Endothelial cell of umbilical vein (primary cell): ENCODE results near the gene SMNDC1. TPM values are rescaled to one million over a fixed set of nuclear protein-coding genes. Genes with fewer than 3 reads are reported as not detected.

ENCODE experiments used
- BruUV-seq: library from RNA; stranded (reverse); fragments of 400-500 nt; replicated peaks from 2 replicates; lab custom pipeline; 2021; lab: Mats Ljungman, UMichigan
- CTCF ChIA-PET: fragments of 300-600, 350-600 bp; sonication (Branson Sonifier 250); formaldehyde crosslinking; loops from one replicate; lab custom pipeline; 2021; ENCODE audit warnings: antibody characterized with exemption, inconsistent platforms; lab: Charles Lee
- POLR2A ChIA-PET: fragments of 300-600, 350-600 bp; sonication (Branson Sonifier 250); formaldehyde crosslinking; loops from one replicate; lab custom pipeline; 2021; ENCODE audit warnings: antibody characterized with exemption, inconsistent platforms; lab: Charles Lee
- DNase-seq: peaks from one replicate; pipeline ENCODE4 v3.0.0-alpha.2; 2011; ENCODE audit warnings: low read depth, low spot score
- FAIRE-seq: peaks from 2 replicates; lab custom pipeline; 2011; peaks lifted over from hg19 to GRCh38; lab: Jason Lieb, UNC
- H2AFZ ChIP-seq: 2 replicates; pipeline ENCODE4 v1.6.0; 2012; ENCODE audit warnings: low read depth, low read length, control low read depth, inconsistent platforms
- H3K27ac ChIP-seq: 2 replicates; pipeline ENCODE4 v1.5.1; 2011; ENCODE audit warnings: low read depth, mild to moderate bottlenecking, control low read depth, low read length, moderate library complexity; ENCODE audit not compliant: insufficient read depth
- H3K27me3 ChIP-seq, 2 experiments: 2 replicates each; pipeline versions ENCODE4 v1.6.0 to v1.6.1; 2011; ENCODE audit warnings: low read length in 2 of 2, mixed read lengths in 1 of 2; ENCODE audit not compliant: control insufficient read depth in 2 of 2, insufficient read depth in 2 of 2
- H3K36me3 ChIP-seq, 2 experiments: 2 replicates in 1 of 2; 3 replicates in 1 of 2; pipeline ENCODE4 v1.5.1; 2011; ENCODE audit warnings: low read length in 2 of 2, mild to moderate bottlenecking in 1 of 2, moderate library complexity in 1 of 2; ENCODE audit not compliant: control insufficient read depth in 2 of 2, insufficient read depth in 2 of 2; ENCODE audit errors: extremely low read depth in 1 of 2
- H3K4me1 ChIP-seq: 3 replicates; pipeline ENCODE4 v1.5.1; 2011; ENCODE audit warnings: mild to moderate bottlenecking, low read length; ENCODE audit not compliant: control insufficient read depth, insufficient read depth; ENCODE audit errors: extremely low read depth
- H3K4me2 ChIP-seq: 2 replicates; pipeline ENCODE4 v1.6.1; 2011; ENCODE audit warnings: low read length, control low read depth, mixed read lengths; ENCODE audit not compliant: insufficient read depth
- H3K4me3 ChIP-seq, 3 experiments: fragments of 200-600 bp in 1 of 3; sonication (generic), shearing (Covaris generic) in 1 of 3; replicated peaks in 1 of 3; 2 replicates each; pipeline ENCODE4 v1.5.1; 2011 to 2016; ENCODE audit warnings: control low read depth in 3 of 3, low read length in 3 of 3, mild to moderate bottlenecking in 2 of 3, inconsistent platforms in 1 of 3, low read depth in 1 of 3, moderate library complexity in 1 of 3; ENCODE audit not compliant: insufficient read depth in 1 of 3
- H3K79me2 ChIP-seq: 2 replicates; pipeline ENCODE4 v1.6.0; 2012; ENCODE audit warnings: low read length, inconsistent platforms; ENCODE audit not compliant: control insufficient read depth, insufficient read depth
- H3K9ac ChIP-seq: replicated peaks from 2 replicates; pipeline ENCODE3; 2011; ENCODE audit warnings: low read length, control low read depth; ENCODE audit not compliant: insufficient read depth; ENCODE audit errors: extremely low read depth
- H3K9me1 ChIP-seq: replicated peaks from 3 replicates; pipeline ENCODE4 v1.6.0; 2011; ENCODE audit warnings: mild to moderate bottlenecking, low read length; ENCODE audit not compliant: control insufficient read depth, insufficient read depth; ENCODE audit errors: extremely low read depth
- H3K9me3 ChIP-seq: replicated peaks from 2 replicates; pipeline ENCODE4 v1.5.1; 2012; ENCODE audit warnings: low read length, inconsistent platforms; ENCODE audit not compliant: control insufficient read depth, insufficient read depth
- H4K20me1 ChIP-seq: replicated peaks from 2 replicates; pipeline ENCODE3; 2011; ENCODE audit warnings: mild to moderate bottlenecking, low read length; ENCODE audit not compliant: control insufficient read depth, insufficient read depth; ENCODE audit errors: extremely low read depth
- CTCF ChIP-seq, 2 donors: IDR thresholded peaks; 1 replicate in 1 of 2; 2 replicates in 1 of 2; pipeline ENCODE4 v1.5.1; 2011; ENCODE audit warnings: low read length in 2 of 2, mild to moderate bottlenecking in 2 of 2, moderate library complexity in 2 of 2, control low read depth in 1 of 2, inconsistent platforms in 1 of 2, low read depth in 1 of 2; ENCODE audit not compliant: insufficient read depth in 1 of 2; ENCODE audit errors: extremely low read depth in 1 of 2
- EZH2 ChIP-seq: IDR thresholded peaks from 2 replicates; pipeline ENCODE4 v1.6.1; 2012; ENCODE audit warnings: borderline replicate concordance, low read depth, mild to moderate bottlenecking, moderate library complexity, low read length, inconsistent platforms; ENCODE audit not compliant: severe bottlenecking
- FOS ChIP-seq: IDR thresholded peaks from 2 replicates; pipeline ENCODE4 v1.6.1; 2011; ENCODE audit warnings: mild to moderate bottlenecking, low read length, moderate library complexity, borderline replicate concordance; ENCODE audit not compliant: insufficient read depth
- GATA2 ChIP-seq: IDR thresholded peaks from 2 replicates; pipeline ENCODE4 v1.7.0; 2011; ENCODE audit warnings: low read depth, mild to moderate bottlenecking, moderate library complexity, mixed read lengths, low read length; ENCODE audit not compliant: insufficient read length, insufficient read depth
- JUN ChIP-seq: IDR thresholded peaks from 2 replicates; pipeline ENCODE4 v1.6.1; 2011; ENCODE audit warnings: borderline replicate concordance, low read depth; ENCODE audit not compliant: insufficient read length, insufficient read depth
- MAX ChIP-seq: IDR thresholded peaks from 2 replicates; pipeline ENCODE4 v1.6.1; 2011; ENCODE audit not compliant: insufficient read depth, insufficient read length
- MYC ChIP-seq: IDR thresholded peaks from one replicate; pipeline ENCODE4 v1.6.1; 2011; ENCODE audit warnings: mild to moderate bottlenecking, low read depth, low read length
- POLR2A ChIP-seq: IDR thresholded peaks from 2 replicates; pipeline ENCODE4 v1.6.1; 2012; ENCODE audit warnings: low read depth, mild to moderate bottlenecking, control low read depth, low read length
- POLR2AphosphoS5 ChIP-seq: IDR thresholded peaks from 2 replicates; pipeline ENCODE4 v1.6.1; 2012; ENCODE audit warnings: low read depth, mild to moderate bottlenecking, control low read depth, low read length, moderate library complexity; ENCODE audit not compliant: insufficient read depth
- dilution Hi-C: fragments of 300-500 bp; cut with MboI; formaldehyde crosslinking; loops from one replicate; pipeline ENCODE4 v1.15.0; 2019; ENCODE audit warnings: low sequenced_read_pairs; ENCODE audit not compliant: extremely low pct_ligation_motif_present
- intact Hi-C: fragments of 100-400 bp; cut with micrococcal nuclease; formaldehyde crosslinking; loops from one replicate; pipeline ENCODE4 v1.10.0; 2022
- polyA plus RNA-seq, 4 experiments: library from polyadenylated mRNA; depleted of rRNA in 3 of 4; stranded (reverse) in 3 of 4; unstranded in 1 of 4; fragments of >200 nt; gene quantifications; 2 replicates each; pipeline versions ENCODE4 v1.2.1 to v1.2.3, GENCODE V29; 2011 to 2012; ENCODE audit warnings: missing spikeins in 1 of 4
- total RNA-seq: library from RNA; stranded (reverse); gene quantifications from 2 replicates; pipeline ENCODE4 v1.2.3, GENCODE V29; 2021

Gene SMNDC1
- total and polyA plus RNA-seq, 2 donors (not counting 3 experiments of a cell fraction or from before 2014, with no cell fraction given) = 7.1 to 39.3 TPM

- no peaks in the 10 kb centered on the region for H3K79me2 ChIP-seq
- CTCF ChIA-PET = no interaction called here
- H3K9me1 ChIP-seq = no peaks in the 10 kb centered on the region
- POLR2A ChIA-PET = no interaction called here
- no TSS peak for BruUV-seq
- no peak overlapping the region for H2AFZ ChIP-seq
- H3K27ac ChIP-seq = no peak overlapping the region
- no peak overlapping the region for H3K4me2 ChIP-seq
- peaks cover 0 to 2% of the 10 kb centered on the region in 2 experiments for H3K27me3 ChIP-seq
- FAIRE-seq = no peak
- dilution Hi-C loops = loop anchor here (25.0 kb wide), 2 partner anchors 140 to 390 kb away; no protein-coding TSS in a partner anchor
- TF ChIP-seq POLR2A = no peak
- no peak for TF ChIP-seq CTCF (IDR thresholded peaks at IDR 0.05; ENCODE audit: extremely low read depth in 1 of 2, insufficient read depth in 1 of 2, low read depth in 1 of 2, low read length in 2 of 2)
- TF ChIP-seq MAX = no peak
- no peak for TF ChIP-seq POLR2AphosphoS5
- no peak for TF ChIP-seq FOS
- no peak for TF ChIP-seq JUN
- no peak for TF ChIP-seq MYC
- no peak for TF ChIP-seq GATA2
- TF ChIP-seq EZH2 = no peak
- H3K4me1 ChIP-seq = peaks cover 5% of the 10 kb centered on the region
- H3K36me3 ChIP-seq = no peaks in the 10 kb centered on the region
- no peaks in the 10 kb centered on the region for H4K20me1 ChIP-seq
- DNase-seq = no peak
- H3K9ac ChIP-seq = no peak overlapping the region
- H3K4me3 ChIP-seq = no peak overlapping the region
- intact Hi-C loops = no loop called here
- H3K9me3 ChIP-seq = no peaks in the 10 kb centered on the region
Measured at GRCh38 chr10:110277591-110277990, 27.1 kb downstream of the SMNDC1 start.
